Stimulated activated naive CD8-positive, alpha-beta T cell treated with anti-CD3 and anti-CD28 coated beads, Interleukin-15, Interleukin-2, amounts not matched to agents 100 U/mL and 50 U/mL, for 24 hours (primary cell): Measurements from ENCODE around the gene MEIG1.
"Not testable (repeated sequence)": the region's sequence is repeated elsewhere in the genome, so short reads cannot be mapped to it uniquely, and the experiment has no call there.

Source experiments
- ATAC-seq: fragments of 150-1000 bp; cut with Tn5 transposase; one replicate; pipeline ENCODE4 v1.10.0; 2021
- DNase-seq: peaks from one replicate; pipeline ENCODE4 v3.0.0; 2021

Gene MEIG1

DNA sequence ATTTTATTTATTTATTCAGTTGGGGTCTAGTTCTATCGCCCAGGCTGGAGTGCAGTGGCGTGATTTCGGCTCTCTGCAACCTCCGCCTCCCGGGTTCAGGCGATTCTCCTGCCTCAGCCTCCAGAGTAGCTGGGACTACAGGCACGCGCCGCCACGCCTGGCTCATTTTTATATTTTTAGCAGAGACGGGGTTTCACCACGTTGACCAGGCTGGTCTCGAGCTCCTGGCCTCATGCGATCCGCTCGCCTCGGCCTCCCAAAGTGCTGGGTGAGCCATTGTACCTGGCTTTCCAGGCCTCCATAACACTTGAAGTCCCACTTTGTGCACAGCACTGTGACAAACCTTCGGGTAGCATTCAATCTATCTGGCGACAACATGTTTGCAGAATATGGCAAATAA lies 4.3 kb upstream of the MEIG1 start:
- DNase-seq (no peak), ATAC-seq (no peak)

DNA sequence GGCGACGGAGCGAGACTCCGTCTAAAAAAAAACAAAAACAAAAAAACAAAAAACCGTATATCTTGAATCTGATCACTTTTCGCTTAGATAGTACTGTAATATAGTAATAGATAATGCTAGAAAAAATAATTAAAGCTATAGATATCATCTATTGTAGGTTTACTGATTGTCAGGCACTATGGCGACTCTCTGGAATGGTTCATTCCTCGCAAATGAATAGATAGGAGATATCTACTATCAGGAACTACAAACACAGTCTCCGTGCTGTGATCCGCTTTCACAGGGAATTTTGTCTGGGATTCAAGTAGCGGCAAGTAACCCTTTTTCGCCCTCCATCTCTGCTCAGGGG lies 342 bp upstream of the MEIG1 start:
- ATAC-seq = no peak
- no peak for DNase-seq

DNA sequence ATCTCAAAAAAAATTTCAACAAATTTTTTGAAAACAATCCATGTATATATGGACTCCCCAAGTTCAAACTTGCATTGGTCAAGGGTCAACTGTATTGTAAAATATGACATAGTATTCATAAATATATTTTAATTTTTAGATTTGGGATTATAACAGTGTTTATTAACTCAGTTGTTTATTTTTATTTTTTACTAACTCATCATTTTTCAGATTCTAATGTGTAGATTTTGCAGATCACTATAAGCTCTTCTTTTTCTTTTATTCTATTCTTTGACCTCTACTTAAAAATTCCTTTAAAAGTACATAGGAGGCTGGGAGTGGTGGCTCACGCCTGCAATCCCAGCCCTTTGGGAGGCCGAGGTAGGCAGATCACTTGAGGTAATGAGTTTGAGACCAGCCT lies 8.7 kb downstream of the MEIG1 start:
- ATAC-seq (no peak), DNase-seq (no peak)

DNA sequence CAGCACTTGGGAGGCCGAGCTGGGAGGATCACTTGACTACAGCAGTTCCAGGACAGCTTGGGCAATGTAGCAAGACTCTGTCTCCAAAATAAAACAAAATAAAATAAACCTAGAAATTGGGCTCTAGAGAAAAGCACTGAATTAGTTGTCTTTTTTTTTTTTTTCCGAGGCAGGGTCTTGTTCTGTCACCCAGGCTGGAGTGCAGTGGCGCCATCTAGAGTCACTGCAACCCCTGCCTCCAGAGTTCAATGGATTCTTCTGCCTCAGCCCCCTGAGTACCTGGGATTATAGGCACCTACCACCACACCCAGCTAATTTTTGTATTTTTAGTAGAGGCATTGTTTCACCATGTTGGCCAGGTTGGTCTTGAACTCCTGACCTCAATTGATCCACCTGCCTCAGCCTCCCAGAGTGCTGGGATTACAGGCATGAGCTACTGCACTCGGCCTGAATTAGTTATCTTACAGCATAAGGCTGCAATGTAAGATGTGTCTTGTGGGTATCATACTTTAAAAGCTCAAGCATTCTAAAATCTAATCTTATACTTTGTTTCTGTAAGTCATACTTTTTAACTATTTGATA lies 12.8 kb downstream of the MEIG1 start:
- peak; percentile 56 for DNase-seq
- peak; percentile 65 for ATAC-seq

DNA sequence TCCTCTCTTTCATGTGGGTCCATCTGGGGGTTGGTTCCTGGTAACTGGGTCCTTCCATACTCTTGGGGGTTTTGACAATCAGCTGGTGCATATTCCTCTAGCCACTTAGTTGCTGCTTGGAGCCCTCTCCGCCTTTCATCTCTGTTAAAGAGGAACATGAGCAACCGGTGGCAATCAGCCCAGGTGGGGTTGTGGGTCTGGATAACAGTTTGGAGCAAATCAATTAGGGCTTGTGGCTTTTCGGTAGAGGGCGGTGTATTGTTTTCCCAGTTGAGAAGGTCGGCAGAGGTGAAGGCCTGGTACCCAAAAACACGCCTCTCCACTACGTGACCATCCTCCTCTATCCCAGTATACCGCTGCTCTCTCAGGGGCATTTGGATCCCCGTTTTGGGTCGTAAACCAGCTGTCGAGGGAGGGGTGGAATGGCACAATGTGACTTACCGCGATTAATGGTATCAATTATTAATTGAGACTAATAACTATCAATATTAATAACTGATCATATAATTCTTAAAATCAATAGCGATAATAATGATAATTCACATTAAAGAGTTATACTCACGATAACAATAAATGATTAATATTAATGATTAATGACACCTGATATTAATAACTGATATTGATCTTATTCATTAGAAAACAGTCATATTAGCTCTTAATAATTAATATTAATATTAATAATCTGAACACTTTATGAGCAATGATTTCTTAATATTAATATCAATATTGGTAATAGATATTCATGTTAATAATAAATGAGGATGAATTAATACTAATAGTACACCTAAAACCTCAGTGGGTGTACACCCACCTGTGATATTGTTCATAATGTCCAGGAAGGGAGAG lies 15.2 kb downstream of the MEIG1 start:
- DNase-seq, ATAC-seq: not testable (repeated sequence)

DNA sequence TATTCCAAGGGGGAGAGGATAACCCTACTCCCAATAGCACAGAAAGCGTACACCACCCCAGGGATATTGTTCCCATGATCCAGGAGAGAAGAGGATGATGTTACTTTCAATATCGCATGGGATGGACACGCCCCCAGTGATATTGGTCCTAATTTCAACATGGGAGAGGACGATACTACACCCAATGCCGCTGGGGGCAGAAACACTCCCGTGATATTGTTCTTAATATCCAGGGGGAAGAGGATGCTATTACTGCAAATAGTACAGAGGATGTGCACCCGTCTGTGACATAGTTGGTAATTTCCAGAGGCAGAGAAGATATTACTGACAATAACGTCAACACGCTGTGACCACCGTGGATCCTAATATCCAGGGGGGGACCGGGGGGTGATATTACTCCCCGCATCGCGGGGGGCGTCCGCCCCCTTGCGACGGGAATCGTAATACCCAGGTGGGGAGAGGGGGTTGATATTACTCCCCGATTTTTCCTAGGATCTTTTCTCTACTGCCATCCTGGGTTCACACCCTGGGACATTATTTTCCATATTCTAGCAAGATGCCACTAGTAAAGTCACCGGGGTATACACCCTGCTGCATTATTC lies 16.6 kb downstream of the MEIG1 start:
- ATAC-seq = no peak
- no peak for DNase-seq

DNA sequence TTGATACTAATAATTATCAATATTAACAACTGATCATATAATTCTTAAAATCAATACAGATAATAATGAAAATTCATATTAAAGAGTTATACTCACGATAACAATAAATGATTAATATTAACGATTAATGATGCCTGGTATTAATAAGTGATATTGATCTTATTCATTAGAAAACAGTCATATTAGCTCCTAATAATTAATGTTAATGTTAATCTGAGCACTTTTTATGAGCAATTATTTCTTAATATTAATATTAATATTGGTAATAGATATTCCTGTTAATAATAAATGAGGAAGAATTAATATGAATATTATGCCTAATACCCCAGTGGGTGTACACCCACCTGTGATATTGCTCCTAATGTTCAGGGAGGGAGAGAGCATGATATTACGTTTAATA lies 23.6 kb downstream of the MEIG1 start:
- ATAC-seq (no peak), DNase-seq (no peak)

DNA sequence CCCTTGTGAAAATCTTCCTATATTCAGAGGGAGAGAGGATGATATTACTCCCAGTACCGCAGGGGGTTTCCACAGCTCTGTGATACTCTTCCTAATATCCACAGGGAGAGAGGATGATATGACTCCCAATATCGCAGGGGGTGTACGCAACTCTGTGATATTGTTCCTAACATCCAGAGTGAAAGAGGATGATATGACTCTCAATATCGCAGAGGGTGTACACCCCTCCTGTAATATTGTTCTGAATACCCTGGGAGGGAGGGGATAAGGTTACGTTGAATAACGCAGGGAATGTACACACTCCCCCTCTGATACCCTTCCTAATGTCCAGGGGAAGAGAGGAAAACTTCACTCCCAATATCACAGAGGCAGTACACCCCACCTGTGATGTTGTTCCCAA lies 30.4 kb downstream of the MEIG1 start:
- ATAC-seq, DNase-seq: not testable (repeated sequence)

DNA sequence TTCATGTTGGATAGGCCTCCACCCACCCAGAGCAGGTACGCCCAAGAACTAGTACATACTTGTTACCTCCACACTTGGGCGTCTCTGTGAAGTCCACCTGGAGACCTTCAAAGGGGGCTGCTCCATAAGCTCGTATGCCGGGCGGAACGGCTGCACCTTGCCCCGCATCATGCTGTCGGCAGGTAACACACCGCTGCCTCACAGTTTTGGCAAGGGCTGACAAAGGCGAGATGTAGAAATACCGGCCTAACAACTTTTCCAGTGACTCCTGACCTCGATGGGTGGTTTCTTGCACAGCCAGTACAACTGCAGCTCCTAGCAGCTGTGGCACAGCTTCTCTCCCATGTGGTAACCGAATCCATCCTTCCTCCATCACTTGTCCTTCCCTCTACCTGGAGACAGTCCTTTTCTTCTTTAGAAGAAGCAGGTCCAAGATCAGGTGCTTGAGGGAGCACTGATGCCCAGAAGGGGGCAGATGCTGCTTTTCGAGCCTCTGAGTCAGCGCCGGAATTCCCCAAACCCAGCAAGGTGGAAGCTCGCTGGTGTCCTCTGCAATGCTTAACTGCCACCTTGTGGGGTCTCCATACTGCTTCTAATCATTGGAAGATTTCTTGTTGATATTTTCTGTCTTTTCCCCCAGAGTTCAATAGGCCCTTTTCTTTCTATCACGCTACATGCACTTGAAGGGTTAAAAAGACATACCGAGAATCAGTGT lies 32.0 kb downstream of the MEIG1 start:
- DNase-seq = peak; percentile 72
- not testable (repeated sequence) for ATAC-seq

DNA sequence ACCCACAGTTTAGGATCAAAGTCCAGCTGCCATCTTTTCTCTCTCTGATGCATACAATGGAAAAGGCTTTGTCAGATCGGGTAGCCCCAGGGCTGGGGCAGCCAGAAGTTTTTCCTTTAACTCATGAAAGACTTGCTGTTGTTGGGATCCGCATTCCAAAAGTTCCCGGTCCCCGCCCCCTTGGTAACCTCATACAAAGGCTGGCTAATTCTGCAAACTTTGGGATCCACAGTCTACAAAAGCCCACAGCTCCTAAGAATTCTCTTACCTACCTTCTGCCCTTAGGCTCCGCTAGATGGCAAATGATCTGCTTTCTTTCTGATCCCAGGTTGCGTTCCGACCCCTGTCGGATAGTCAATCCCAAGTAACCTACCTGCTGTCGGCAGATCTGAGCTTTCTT lies 33.1 kb downstream of the MEIG1 start:
- not testable (repeated sequence) for DNase-seq, ATAC-seq

DNA sequence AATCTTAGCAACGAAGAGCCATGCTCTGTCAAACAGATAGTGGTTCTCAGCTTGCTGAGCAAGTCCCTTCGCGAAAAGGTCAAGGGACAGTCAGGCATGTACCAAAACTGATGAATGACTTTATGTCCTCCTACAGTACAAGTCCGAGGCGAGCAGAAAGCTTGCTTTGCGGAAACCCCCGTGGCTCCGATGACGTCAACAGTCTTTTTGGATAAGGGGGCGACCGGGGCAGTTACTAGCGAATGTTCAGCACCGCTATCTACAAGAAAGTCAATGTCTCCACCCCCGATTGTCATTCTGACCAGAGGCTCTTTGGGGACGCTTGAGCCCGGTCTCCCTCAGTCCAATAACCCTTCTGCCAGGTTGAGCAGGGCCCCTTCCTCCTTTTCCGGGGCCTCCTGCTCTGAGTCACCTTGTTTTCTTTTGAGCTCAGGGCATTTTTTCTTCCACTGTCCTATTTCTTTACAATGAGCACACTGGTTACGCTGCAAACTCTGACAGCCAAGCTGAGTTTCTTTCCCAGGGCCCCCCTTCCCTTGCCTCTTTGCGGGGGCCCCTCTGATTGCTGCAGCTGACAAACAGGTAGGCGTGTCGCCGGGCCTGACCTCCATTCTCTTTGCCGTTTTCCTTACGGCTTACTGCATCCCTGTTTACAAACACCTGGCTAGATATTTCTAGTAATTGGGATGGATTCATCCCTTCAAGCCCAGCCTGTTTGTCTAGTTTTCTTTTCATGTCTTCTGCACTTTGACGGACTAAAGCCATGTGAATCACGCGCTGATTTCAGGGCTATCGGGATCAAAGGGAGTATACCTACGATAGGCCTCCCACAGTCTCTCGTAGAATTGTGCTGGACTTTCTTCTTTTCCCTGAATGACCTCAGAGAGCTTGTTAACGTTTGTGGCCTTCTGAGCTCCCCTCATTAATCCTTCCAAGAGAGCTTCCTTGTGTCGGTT lies 34.6 kb downstream of the MEIG1 start:
- not testable (repeated sequence) for DNase-seq, ATAC-seq

DNA sequence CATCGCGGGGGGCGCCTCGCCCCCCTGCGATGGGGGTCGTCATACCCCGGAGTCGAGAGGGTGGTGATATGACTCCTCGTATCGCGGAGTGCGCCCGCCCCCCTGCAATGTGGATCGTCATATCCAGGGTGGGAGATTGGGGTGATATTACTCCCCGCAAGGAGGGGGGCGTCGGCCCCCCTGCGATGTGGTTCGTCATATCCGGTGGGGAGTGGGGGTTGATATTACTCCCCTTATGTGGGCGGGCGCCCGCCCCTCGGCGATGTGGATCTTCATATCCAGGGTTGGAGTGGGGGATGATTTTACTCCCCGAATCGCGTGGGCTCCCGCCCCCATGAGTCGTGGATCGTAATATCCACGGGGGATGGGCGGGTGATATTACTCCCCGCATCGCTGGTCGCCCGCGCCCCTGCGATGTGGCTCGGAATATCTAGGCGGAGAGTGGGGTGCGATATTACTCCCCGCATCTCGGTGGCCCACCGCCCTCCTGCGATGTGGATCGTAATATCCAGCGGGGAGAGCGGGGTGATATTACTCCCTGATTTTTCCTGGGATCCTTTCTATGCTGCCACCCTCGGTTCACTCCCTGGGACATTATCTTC lies 36.9 kb downstream of the MEIG1 start:
- ATAC-seq (no peak), DNase-seq (no peak)

DNA sequence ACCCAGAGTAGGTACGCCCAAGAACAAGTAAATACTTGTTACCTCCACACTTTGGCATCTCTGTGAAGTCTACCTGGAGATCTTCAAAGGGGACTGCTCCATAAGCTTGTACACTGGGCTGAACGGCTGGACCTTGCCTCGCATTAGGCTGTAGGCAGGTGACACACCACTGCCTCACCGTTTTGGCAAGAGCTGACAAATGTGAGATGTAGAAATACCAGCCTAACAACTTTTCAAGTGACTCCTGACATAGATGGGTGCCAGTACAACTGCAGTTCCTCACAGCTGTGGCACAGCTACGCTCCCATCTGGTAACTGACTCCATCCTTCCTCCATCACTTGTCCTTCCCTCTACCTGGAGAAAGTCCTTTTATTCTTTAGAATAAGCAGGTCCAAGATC lies 54.3 kb downstream of the MEIG1 start:
- ATAC-seq, DNase-seq: not testable (repeated sequence)

DNA sequence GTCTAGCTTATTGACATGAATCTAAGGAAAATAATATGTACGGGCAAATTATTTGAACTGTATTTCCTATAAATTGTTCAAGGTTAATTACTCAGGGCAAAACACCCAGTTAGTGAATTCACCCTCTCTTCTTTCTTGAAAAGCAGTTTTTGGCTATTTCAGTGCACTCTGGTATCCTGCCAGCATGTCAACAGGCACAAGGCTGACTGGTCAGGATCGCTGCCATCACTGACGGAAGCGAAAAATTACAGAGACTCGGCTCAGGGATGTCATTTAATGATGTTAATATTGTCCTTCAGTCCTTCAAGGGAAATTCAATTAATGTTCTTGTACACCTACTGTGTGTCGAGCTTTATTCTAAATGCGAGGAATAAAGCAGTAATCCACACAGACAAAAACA lies 56.3 kb downstream of the MEIG1 start:
- ATAC-seq (no peak), DNase-seq (no peak)

DNA sequence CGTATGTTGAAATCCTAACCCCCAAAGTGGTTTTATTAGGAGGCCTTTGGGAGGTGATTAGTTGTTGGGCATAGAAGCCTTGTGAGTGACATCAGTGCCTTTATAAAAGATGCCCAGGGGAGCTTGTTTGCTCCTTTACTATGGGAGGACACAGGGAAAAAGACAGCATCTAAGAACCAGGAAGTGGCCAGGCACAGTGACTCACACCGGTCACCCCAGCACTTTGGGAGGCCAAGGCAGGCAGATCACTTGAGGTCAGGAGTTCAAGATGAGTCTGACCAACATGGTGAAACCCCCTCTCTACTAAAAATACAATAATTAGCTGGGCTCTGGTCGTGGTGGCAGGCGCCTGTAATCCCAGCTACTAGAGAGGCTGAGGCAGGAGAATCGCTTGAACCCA lies 61.8 kb downstream of the MEIG1 start:
- not testable (repeated sequence) for ATAC-seq, DNase-seq
